ENCODE measurements around the gene PTGS1.

PTGS1 gene

DNA sequence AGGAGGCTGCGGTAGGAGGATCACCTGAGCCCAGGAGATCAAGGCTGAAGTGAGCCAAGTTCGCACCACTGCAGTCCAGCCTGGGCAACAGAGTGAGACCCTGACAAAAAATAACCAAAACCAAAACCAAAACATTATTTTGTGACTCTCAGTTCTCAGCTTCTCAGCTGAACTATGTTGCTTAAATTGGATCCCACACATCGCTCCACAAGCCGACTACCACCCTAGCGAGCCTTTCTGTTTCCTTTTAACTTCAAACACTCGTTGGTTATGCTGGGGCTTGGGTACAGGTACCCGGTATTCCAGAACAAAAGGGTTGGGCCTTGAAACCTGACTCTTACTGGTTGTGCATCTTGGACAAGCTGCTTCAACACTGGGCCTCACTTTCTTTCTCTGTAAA is 3.8 kb upstream of the PTGS1 start:
- DNase-seq (ENCODE audit: extremely low read depth, insufficient read length), result no peak
- TF ChIP-seq CTCF (IDR thresholded peaks at IDR 0.05; ENCODE audit: insufficient read depth, low read length, poor library complexity, severe bottlenecking), result no peak
- no peaks in the 10 kb centered on the region for H3K36me3 ChIP-seq (ENCODE audit: control insufficient read depth, insufficient read depth, low read length)
- H3K4me3 ChIP-seq (replicated peaks; ENCODE audit: low read depth, low read length), result no peak overlapping the region
- no peaks in the 10 kb centered on the region; the same call in 1 of the 2 replicates for H3K27me3 ChIP-seq (replicated peaks; ENCODE audit: control insufficient read depth, insufficient read depth, low read length)

DNA sequence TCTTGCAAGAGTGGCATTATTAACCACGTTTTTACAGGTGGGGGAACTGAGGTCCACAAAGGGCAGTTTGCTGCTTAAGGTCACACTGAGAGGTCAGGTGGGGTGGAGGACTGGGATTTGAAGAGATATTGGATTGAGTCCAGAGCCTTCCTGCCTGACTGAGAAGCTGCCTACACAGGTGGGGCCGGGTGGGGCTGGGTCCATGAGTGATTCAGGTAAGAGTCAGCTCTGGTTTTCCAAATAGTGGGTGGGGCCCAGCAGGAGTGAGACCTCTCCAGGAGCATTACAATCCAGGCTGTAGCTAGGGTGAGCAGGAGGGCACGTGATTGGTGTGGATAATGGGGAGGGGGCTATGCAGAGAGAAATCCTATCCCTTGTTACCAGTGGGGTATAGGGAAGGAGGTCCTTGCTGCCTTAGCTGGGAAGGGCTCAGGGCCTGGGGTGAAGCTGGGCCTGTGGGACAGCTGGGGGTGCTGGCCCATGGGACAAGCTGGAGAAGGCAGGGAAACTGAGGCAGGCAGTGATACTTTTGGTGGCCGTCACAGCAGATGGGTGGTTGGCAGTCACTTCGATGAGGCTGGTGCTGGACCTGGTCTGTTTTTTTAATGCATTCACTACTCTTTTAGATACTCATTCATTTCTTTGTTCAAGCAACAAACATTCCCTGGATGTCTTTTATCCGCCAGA is 2.9 kb upstream of the PTGS1 start:
- no peak for TF ChIP-seq CTCF (IDR thresholded peaks at IDR 0.05; ENCODE audit: insufficient read depth, low read length, poor library complexity, severe bottlenecking)
- no peak for DNase-seq (ENCODE audit: extremely low read depth, insufficient read length)

GRCh38 chr9:122368642-122369041 is 2.2 kb upstream of the PTGS1 start:
- Histone ChIP-seq H3K36me3 (ENCODE audit: control insufficient read depth, insufficient read depth, low read length) (no peaks in the 10 kb centered on the region), H3K27me3 (replicated peaks; ENCODE audit: control insufficient read depth, insufficient read depth, low read length) (no peaks in the 10 kb centered on the region; the same call in 1 of the 2 replicates), H3K4me3 (replicated peaks; ENCODE audit: low read depth, low read length) (no peak overlapping the region)
- no peak for TF ChIP-seq CTCF (IDR thresholded peaks at IDR 0.05; ENCODE audit: insufficient read depth, low read length, poor library complexity, severe bottlenecking)
- DNase-seq (ENCODE audit: extremely low read depth, insufficient read length), result no peak

More for the DNA sequence above, 2.9 kb upstream of the PTGS1 start:
- Histone ChIP-seq H3K36me3 (ENCODE audit: control insufficient read depth, insufficient read depth, low read length) (no peaks in the 10 kb centered on the region), H3K27me3 (replicated peaks; ENCODE audit: control insufficient read depth, insufficient read depth, low read length) (no peaks in the 10 kb centered on the region; the same call in 1 of the 2 replicates), H3K4me3 (replicated peaks; ENCODE audit: low read depth, low read length) (no peak overlapping the region)

DNA sequence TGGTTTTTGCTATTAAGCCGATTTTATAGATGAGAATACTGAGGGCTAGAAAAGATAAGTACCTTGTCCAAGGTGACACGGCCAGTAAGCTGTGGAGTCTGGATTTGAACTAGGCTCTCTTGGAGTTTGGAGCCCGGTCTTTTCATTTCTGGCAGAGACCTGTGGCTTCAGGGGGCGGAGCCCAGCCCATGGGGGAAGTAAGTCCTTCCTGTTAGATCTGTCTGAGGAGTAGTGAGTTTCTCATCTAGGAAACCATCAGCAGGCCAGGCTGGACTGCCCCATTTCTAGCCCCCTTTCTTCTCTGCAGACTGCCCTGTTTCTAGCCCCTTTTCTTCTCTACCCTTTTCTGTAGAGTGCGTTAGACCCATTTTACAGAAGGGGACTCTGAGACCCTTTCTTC is 521 bp upstream of the PTGS1 start:
- Histone ChIP-seq H3K36me3 (ENCODE audit: control insufficient read depth, insufficient read depth, low read length) (no peaks in the 10 kb centered on the region), H3K4me3 (replicated peaks; ENCODE audit: low read depth, low read length) (peak overlapping the region; percentile 51; the same call in 1 of the 2 replicates), H3K27me3 (replicated peaks; ENCODE audit: control insufficient read depth, insufficient read depth, low read length) (no peaks in the 10 kb centered on the region; the same call in 1 of the 2 replicates)
- no peak for TF ChIP-seq CTCF (IDR thresholded peaks at IDR 0.05; ENCODE audit: insufficient read depth, low read length, poor library complexity, severe bottlenecking)
- DNase-seq (ENCODE audit: extremely low read depth, insufficient read length), result no peak

DNA sequence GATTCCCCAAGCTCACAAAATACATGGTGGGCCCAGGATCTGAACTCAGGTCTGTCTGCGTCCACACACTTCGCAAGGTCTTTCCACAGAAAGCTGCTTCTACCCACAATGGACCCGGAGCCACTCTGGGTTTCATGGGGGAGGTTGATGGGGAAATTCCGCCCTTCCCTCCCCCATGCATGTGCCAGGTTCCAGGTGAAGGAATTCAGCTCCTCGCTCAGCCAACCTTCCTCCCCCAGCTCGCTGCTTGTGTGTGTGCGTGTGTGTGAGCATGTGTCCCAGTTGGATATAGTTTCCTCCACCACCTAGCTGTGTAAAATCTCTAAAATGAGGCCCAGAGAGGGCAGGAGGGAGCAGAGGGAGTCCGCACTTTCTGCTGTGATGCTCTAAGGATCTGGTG is 1.0 kb downstream of the PTGS1 start:
- no peak for DNase-seq (ENCODE audit: extremely low read depth, insufficient read length)
- TF ChIP-seq CTCF (IDR thresholded peaks at IDR 0.05; ENCODE audit: insufficient read depth, low read length, poor library complexity, severe bottlenecking), result no peak

More for the DNA sequence above, 1.0 kb downstream of the PTGS1 start:
- Histone ChIP-seq H3K4me3 (replicated peaks; ENCODE audit: low read depth, low read length) (no peak overlapping the region), H3K27me3 (replicated peaks; ENCODE audit: control insufficient read depth, insufficient read depth, low read length) (no peaks in the 10 kb centered on the region; the same call in 1 of the 2 replicates), H3K36me3 (ENCODE audit: control insufficient read depth, insufficient read depth, low read length) (no peaks in the 10 kb centered on the region)

All from GM06990 (cell line).